Measurements from ENCODE around the gene RNF20.

- TF ChIP-seq EZH2phosphoT487 (IDR thresholded peaks at IDR 0.05) (no peak), CTCF (IDR thresholded peaks at IDR 0.05) (no peak), EZH2 (IDR thresholded peaks at IDR 0.05) (no peak)
Observed at GRCh38 chr9:101511009-101511408, 22.6 kb upstream of the RNF20 start.

All from neural progenitor cell (in vitro differentiated cells).